Suppressor macrophage treated with lipopolysaccharide for 4 hours (primary cell): ENCODE measurements around the gene SDF4.
"Not testable (repeated sequence)": the region's sequence is repeated elsewhere in the genome, so short reads cannot be mapped to it uniquely, and the experiment has no call there.

Experiments used
- DNase-seq: peaks from one replicate; pipeline ENCODE4 v3.0.0-alpha.2; 2020

SDF4 gene

DNA sequence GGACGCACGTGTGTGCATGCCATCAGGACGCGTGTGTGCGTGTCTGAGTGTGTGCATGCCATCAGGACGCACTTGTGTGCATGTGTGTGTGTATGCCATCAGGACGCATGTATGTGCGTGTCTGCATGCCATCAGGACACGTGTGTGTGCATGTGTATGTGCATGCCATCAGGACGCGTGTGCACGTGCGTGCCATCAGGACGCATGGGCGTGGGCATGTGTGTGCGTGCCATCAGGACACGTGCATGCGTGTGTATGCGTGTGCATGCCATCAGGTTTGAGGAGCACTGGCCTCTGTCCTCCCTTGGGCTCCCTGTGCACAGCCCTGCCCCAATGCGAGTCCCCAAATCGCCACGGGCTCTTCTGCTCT lies 27.3 kb upstream of the SDF4 start:
- no peak for DNase-seq

DNA sequence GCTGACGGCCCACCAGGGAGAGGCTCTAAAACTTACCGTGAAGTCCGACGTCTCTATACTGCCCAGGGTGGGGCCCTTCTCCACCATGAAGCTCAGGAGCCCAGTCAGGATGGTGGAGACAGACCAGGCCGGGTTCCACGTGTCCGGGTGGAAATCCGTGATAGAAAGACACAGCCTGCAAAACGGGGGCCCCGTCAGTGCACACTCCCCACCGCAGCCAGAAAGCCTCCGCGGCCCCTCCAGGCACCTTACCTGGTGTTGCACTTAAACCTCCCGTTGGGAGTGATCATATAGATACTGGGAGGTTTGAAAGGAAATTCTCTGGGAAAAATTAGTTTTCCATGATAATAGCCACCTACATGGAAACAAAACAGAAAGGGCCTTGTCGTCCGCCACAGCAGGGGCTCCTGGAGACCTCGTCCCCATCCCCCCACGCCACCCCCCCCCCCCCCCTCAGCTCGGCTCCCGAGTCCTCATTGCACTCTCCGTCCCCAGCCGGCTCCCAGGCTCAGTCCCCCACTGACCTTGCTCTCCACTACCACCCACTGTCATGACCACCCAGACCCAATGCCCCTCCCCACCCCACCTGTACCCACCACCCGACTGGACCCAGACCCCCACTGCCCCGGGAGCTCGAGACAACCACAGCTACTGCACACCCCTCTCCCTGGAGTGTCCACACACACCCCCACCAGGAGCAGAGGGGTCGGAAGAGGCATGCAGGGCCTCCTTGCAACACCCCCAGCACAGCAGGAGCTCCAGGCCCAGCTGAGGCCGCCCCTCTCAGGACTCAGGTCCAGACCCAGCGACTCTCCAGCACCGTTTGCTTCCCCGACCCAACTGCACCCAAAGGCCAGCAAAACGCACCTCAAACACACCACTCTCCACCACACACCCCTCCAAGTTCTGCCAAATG lies 25.4 kb upstream of the SDF4 start:
- DNase-seq, result no peak

DNA sequence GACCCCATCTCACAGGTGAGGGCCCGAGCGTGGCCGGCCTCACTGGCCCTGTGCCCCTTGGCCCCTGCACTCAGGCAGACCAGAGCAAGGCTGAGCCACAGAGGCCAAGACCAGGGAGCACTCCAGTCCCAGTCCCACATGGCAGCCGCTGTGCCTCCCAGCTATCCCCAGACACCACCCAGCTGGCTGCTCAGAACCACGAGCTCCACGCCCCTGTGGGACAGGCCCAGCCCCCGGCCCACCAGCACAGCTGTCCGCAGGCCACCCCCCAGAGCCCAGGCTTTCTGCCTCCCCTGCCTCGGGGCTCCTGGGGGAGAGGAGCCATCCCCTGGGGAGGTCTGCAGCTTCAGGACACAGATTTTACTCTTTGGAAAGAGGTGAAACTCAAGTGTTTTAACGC lies 23.8 kb upstream of the SDF4 start:
- no peak for DNase-seq

DNA sequence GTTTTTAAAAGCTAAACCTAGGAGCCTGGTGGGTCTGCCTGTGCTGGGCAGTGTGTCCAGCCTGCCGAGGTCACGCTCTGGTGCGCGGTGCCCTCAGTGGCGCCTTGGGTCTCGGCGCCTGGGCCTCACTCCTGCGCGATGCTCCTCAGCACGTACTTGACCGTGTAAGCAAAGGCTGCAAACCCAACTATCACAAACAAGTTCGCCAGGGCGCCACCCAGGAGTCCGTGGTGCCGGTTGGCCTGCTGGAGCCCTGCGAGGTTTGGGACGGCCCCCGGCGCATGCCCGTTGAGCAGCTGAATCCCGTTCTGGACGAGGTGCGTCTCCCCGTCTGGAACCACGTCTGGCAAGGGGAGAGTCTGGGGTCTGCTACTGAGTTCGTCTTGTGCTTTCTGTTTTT lies 23.3 kb upstream of the SDF4 start:
- no peak for DNase-seq

GRCh38 chr1:1254667-1254998 lies 22.8 kb upstream of the SDF4 start:
- DNase-seq, result no peak

DNA sequence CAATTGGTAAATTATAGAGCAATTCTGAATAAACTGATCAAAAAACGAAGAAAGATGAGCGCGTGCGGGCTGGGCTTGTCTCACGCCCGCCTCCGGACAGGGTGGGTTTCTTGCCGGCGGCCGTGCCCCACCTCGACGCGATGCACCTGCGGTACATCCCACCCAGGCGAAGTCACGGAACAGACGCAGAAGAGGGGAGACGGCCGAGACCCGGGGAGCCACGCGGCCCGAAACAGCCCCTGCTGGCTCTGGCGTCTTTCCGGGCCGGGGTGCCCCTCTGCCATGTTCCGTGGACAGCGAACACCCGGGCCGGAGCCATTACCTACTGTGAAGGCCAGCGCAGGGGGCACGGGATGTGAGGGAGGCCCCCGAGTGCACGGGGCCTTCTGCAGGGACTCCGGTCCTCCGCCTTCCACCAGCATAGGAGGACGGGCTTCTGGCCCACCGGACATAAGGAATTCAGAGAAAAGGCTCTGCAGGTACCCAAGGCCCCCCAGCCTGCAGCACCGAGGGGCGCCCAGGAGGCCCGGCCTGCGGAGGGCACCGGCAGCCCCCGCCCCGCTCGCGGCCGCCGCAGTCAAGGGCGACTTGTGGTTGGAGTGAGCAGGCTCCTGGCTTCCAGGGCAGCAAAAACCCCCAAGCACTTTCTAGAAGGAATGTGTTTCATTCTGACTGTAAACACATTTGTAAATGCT lies 22.3 kb upstream of the SDF4 start:
- DNase-seq, result no peak

GRCh38 chr1:1253314-1253713 lies 21.5 kb upstream of the SDF4 start:
- no peak for DNase-seq

- no peak for DNase-seq
Observed at GRCh38 chr1:1250786-1251284, 19.0 kb upstream of the SDF4 start.

DNA sequence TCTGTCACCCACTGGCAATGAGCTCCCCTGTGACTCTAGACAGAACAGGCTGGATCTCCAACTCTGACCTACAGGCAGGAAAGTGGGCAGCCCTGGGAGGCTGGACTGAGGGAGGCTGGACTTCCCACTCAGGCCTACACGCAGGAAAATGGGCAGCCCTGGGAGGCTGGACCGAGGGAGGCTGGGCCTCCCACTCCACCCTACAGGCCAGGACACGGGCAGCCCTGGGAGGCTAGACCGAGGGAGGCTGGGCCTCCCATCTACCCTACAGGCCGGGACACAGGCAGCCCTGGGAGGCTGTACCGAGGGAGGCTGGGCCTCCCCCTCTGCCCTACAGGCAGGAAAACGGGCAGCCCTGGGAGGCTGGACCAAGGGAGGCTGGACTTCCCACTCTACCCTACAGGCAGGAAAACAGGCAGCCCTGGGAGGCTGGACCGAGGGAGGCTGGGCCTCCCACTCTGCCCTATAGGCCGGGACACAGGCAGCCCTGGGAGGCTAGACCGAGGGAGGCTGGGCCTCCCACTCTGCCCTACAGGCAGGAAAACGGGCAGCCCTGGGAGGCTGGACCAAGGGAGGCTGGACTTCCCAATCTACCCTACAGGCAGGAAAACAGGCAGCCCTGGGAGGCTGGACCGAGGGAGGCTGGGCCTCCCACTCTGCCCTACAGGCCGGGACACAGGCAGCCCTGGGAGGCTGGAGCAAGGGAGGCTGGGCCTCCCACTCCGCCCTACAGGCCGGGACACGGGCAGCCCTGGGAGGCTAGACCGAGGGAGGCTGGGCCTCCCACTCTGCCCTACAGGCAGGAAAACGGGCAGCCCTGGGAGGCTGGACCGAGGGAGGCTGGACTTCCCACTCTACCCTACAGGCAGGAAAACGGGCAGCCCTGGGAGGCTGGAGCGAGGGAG lies 16.5 kb upstream of the SDF4 start:
- DNase-seq, result not testable (repeated sequence)

DNA sequence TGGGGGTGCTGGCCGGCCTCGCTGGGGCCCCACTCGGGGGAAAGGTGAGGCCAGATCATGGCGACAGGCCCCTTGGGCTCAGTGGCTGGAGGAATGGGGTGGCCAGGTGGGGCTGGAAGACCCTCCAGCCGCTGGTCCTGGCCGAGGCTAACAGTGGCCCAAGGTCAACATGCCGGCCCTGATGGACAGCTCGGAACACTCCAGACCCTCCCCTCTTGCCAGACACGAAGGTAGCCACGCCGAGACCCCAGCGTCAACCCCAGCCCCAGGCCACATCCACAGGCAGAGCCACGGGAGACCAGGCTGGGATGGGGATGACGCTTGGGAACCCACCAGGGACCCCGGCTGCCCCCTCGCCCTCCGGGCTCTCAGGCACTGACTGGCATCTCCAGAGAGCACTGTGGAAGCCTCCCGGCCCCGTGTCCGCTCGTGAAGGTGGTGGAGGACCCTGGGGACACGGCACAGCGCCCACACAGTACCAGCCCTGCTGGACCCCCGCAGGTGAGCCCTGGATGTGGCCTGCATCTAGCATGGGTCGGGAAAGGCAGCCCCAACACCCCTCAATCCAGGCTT lies 15.6 kb upstream of the SDF4 start:
- DNase-seq, result no peak

DNA sequence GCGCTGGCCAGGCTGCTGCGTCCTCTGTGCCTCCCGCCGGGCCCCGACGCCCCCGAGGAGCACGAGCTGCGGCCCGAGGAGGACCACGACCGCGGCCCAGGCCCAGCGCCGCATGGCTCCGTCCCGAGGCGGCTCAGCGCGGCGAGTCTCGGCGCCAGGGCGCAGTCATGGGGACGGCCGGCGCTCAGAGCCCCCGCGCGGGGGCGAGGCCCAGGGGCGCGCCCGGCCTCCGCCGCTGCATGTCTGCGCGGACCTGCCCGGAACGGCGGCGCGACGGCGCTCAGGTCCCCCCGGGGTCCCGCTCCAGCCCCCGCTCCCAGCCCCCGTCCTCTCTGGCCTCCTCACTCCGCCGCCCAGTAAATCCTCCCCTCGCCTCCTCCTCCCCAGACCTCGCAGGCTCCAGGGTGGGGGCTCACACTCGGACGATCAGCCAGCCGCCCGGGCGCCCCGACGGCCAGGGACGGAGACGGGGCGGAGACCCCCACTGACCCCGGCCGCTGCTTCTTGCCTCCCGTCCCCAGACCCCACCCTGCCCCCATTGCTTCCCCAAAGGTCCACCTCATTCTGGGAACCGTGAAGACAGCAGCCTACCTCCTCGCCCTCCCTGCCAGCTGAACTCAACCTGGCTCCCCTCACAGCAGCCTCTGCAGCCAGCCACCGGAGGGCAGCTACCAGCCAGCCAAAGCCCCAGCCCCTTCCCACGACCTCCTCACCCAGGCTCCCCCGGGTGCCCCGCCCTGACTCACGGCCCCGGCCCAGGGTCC lies 15.0 kb upstream of the SDF4 start, which contains the start of gene C1QTNF12:
C1QTNF12 (minus strand) TSS at position 146 of the 764 bp plus-strand sequence; CDS start at position 114, 32 bp downstream.
- DNase-seq, result no peak

GRCh38 chr1:1245817-1246576 lies 14.2 kb upstream of the SDF4 start:
- no peak for DNase-seq

DNA sequence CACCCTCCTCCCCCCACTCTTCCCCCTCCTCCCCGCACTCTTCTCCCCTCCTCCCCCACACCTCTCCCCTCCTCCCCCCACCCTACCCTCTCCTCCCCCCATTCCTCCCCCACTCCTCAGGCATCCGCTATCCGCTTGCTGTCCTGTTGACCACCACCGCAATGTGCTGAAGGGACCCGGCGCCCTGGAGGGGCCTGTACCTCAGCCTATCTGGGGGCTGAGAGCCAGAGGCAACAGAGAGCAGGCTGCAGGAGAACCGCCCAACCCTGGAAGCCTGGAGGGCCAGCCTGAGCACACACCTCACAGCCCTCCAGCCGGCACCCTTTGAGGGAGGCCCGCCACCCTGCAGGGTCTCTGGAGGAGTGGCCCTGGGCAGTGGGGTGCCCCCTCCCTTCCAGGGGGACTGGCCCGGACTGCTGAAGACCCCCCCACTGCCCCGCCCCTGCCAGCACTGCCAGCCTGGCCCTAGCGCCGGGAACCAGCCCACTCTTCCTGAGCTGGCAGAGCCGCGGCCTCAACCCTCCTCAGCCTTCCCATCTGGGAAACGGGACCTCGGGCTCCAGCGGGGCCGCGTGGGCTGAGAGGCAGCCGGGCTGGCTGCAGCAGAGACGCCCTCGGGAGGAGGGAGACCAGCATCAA lies 13.5 kb upstream of the SDF4 start:
- DNase-seq, result no peak

DNA sequence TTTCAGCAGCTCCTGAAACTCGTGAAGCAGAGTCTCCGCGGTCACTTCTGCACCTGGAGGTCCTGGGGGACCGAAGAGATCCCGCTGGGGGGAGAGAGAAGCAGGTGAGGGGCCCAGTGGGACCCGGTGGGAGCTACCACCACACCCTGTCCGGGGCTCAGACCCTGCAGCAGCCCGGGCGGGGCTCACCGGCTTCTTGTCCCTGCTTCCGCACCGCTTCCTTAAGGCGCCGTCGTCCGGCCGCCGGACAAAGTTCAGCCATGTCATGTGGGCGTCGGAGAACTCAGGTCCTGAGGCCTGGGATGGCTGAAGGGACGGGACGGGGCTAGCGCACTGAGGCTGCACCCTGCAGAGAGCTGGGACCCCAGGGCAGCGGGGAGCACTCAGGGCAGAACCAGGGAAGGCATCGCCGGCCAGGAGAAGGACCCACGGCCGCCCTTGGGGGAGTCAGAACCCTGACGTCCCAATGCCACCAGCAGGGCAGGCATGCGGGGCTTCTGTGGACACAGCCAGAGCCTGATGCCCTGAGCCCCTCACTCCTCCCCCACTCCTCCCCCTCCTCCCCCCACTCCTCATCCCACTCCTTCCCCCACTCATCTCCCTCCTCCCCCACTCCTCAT lies 12.5 kb upstream of the SDF4 start:
- DNase-seq, result no peak

GRCh38 chr1:1243807-1244191 lies 12.0 kb upstream of the SDF4 start:
- no peak for DNase-seq

GRCh38 chr1:1243266-1243660 lies 11.5 kb upstream of the SDF4 start:
- DNase-seq, result no peak

DNA sequence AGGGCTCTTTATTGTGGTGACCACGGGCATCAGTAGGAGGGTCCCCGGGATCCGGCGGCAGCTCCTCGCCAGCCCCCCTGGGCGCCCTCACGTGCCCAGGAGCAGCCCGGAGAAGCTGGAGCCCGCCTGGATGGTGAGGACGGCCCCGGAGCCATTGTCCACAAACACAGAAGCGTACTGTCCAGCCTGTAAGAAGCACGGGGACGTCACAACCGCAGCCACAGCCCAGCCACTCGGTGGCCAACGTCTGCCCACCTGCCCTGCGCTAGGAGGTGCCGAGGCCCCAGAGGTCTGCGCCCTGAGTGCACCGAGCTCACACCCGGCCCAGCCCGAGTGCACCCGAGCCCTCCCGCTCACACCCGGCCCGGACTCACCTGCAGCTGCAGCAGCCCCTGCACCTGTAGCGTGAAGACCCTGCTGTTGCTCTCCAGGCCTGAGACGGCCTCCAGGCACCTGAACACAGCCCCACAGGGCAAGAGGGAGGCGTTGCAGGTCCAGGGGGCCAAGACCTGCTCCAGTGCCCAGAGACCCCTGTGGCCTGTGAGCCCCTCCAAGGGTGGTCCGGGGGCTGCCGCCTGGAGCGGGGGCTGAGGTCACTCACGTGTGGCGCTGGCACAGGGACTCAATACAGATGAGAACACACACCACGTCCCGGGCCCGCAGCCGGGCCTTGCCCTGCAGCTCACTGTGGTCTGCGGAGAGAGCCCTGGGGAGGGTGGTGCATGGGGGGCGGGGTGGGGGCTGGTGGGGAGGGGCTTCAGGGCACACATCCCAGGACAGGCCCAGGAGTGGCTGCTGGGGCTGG lies 10.9 kb upstream of the SDF4 start:
- DNase-seq, result no peak

DNA sequence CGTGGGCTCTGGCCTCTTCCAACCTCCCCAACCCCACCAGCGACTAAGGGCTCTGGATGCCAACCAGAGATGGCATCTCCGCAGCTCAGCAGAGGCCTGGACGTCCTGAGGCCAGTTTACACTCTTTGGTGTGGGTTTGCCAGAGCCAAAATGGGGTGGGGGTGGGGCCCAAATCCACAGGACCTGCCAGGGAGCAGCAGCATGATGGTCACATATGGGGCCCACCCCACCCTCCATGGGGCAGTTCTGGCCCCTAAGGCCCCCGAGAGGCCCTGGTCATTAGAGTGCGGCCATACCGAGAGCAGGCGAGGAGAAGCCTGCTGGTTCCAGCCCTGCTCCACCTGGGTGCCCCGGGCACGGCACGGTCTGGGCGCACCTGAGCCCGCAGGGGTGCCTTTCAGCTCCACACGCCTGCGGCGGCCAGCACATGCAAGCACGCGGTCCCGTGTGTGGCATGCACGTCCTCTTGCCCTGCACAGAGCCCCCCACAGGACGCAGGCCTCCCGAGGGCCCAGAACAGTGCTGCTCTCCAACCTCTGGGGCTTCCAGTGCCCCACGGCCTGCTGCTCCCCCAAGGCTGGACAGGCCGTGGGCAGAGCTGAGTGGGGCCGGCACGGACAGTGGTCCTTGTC lies 9.9 kb upstream of the SDF4 start:
- DNase-seq, result no peak
